GM12874 (cell line): ENCODE data around the gene CCDC81.

ENCODE experiments used
- CTCF ChIP-seq: IDR thresholded peaks from 2 replicates; pipeline ENCODE4 v1.5.1; 2011; ENCODE audit warnings: low read depth, mild to moderate bottlenecking, control low read depth, low read length, moderate library complexity; ENCODE audit not compliant: insufficient read depth

CCDC81 gene

GRCh38 chr11:86390487-86390886 lies 15.8 kb downstream of the CCDC81 start:
- TF ChIP-seq CTCF, result no peak

- TF ChIP-seq CTCF, result no peak
These were observed 20.4 kb downstream of the CCDC81 start for GRCh38 chr11:86395061-86395551.

- TF ChIP-seq CTCF, result no peak
These were observed 21.7 kb downstream of the CCDC81 start for GRCh38 chr11:86396396-86396795.

- no peak for TF ChIP-seq CTCF
These were observed 22.7 kb downstream of the CCDC81 start for GRCh38 chr11:86397351-86397750.

GRCh38 chr11:86398106-86398505 lies 23.4 kb downstream of the CCDC81 start:
- no peak for TF ChIP-seq CTCF

- TF ChIP-seq CTCF, result no peak
These were observed 28.8 kb downstream of the CCDC81 start for GRCh38 chr11:86403458-86403857.

- no peak for TF ChIP-seq CTCF
These were observed 34.2 kb downstream of the CCDC81 start for GRCh38 chr11:86408845-86409244.

- no peak for TF ChIP-seq CTCF
These were observed 39.3 kb downstream of the CCDC81 start for GRCh38 chr11:86414032-86414431.
